Measurements from ENCODE around the gene E2F7. TPM values are rescaled to one million over a fixed set of nuclear protein-coding genes. Genes with fewer than 3 reads are reported as not detected.
A peak's percentile ranks its signal among the peaks of the same experiment; 100 is the strongest.
"Not testable (repeated sequence)": the region's sequence is repeated elsewhere in the genome, so short reads cannot be mapped to it uniquely, and the experiment has no call there.

Gene E2F7
- total RNA-seq, 6 experiments from 2014 or later, result 6.3 to 24.4 (median 18.0) TPM

DNA sequence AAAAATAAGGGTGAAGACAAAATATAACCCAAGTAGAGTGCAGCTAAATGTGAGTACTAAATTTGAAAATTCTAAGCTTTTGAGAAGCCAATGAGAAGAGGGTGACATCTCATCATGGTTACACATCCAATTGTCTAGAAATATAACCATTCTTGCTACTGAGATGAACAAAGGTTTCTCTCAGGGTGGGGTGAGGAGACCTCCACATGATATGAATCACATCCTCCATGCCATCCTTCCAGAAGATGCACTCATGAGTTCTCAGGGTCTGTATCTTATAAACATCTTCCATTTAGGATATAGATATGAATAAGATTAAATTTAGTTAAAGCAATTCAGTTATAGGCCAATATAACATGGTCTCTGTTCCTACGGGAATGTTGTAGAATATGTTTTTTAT is 38.9 kb upstream of the E2F7 start:
- Mint-ChIP-seq H3K27me3 (ENCODE audit: insufficient read depth) (no peaks in the 10 kb centered on the region; the same call in 1 of the 2 replicates), H3K9me3 (no peaks in the 10 kb centered on the region), H3K27ac (peak overlapping the region; percentile 87), H3K4me3 (no peak overlapping the region), H3K36me3 (ENCODE audit: low read depth) (no peaks in the 10 kb centered on the region), H3K4me1 (ENCODE audit: low read depth) (peaks cover 54% of the 10 kb centered on the region)
- TF ChIP-seq, protein P1, sequence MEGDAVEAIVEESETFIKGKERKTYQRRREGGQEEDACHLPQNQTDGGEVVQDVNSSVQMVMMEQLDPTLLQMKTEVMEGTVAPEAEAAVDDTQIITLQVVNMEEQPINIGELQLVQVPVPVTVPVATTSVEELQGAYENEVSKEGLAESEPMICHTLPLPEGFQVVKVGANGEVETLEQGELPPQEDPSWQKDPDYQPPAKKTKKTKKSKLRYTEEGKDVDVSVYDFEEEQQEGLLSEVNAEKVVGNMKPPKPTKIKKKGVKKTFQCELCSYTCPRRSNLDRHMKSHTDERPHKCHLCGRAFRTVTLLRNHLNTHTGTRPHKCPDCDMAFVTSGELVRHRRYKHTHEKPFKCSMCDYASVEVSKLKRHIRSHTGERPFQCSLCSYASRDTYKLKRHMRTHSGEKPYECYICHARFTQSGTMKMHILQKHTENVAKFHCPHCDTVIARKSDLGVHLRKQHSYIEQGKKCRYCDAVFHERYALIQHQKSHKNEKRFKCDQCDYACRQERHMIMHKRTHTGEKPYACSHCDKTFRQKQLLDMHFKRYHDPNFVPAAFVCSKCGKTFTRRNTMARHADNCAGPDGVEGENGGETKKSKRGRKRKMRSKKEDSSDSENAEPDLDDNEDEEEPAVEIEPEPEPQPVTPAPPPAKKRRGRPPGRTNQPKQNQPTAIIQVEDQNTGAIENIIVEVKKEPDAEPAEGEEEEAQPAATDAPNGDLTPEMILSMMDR (IDR thresholded peaks at IDR 0.05), result no peak
- no peak for DNase-seq

DNA sequence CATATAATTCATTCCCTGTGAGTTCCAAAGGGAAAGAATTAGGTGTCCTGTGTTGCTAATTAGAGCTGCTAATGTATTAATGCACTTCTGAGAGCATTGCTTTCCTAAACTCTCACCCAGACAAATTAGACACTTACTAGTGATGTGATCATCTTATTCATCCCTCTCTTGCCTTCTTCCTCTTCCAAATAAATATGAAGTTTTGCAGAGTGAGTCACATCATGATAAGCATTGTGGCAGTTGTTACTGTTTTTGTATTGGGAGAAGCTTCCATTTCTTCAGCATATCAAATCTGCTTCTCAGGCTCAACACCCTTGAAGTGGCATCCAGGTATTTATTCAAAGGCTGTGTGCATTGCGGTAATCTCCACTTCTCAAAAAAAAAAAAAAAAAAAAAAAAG is 37.3 kb upstream of the E2F7 start:
- DNase-seq, result peak; percentile 70
- peak overlapping the region; percentile 48 for H3K4me3 Mint-ChIP-seq
- no peaks in the 10 kb centered on the region; the same call in 1 of the 2 replicates for H3K27me3 Mint-ChIP-seq (ENCODE audit: insufficient read depth)
- H3K9me3 Mint-ChIP-seq, result no peaks in the 10 kb centered on the region
- H3K4me1 Mint-ChIP-seq (ENCODE audit: low read depth), result peaks cover 48% of the 10 kb centered on the region
- H3K36me3 Mint-ChIP-seq (ENCODE audit: low read depth), result no peaks in the 10 kb centered on the region
- TF ChIP-seq, protein P1 (IDR thresholded peaks at IDR 0.05), result no peak
- peak overlapping the region; percentile 87 for H3K27ac Mint-ChIP-seq

DNA sequence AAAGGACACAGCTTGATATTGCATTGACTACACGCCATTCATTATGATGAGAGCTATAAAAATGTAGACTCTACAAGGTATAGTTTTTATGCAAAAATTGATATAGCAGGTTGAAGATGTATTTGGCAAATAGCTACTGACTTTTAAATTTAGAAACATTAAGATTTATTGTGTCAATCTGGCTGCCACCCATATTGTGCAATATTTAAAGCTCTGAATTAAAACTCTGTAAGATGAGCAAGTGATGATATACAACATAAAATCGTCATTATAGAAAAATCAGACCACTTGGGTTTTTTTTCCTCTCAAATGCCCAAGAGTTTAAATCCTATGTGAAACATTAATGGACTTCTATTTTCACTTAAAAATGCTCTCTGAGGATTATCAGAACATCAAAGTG is 36.8 kb upstream of the E2F7 start:
- no peaks in the 10 kb centered on the region; the same call in 1 of the 2 replicates for H3K27me3 Mint-ChIP-seq (ENCODE audit: insufficient read depth)
- H3K4me3 Mint-ChIP-seq, result 0 out of 2 replicates have a peak overlapping the region, but pooled peaks have one; percentile 48
- H3K27ac Mint-ChIP-seq, result peak overlapping the region; percentile 87
- H3K4me1 Mint-ChIP-seq (ENCODE audit: low read depth), result peaks cover 45% of the 10 kb centered on the region
- no peak for DNase-seq
- TF ChIP-seq, protein P1 (IDR thresholded peaks at IDR 0.05), result no peak
- no peaks in the 10 kb centered on the region for H3K9me3 Mint-ChIP-seq
- no peaks in the 10 kb centered on the region for H3K36me3 Mint-ChIP-seq (ENCODE audit: low read depth)

DNA sequence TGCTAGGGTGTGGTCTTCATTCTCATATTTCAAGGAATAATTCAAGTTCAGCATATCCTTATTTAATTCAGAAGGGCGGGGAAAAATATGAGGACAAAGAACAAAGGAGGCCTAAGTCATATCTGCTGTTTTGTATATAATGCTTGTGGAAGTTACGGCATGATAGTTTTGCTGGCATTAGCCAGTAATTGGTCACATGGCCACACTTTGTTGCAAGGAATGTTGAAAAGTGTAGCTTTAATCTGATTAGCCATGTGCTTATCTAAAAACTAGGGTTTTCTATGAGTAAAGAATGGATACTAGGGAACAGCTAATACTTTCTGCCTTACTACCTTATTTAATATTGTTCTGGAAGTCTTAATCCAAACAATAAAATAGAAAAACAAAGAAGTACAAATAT is 34.4 kb upstream of the E2F7 start:
- TF ChIP-seq, protein P1 (IDR thresholded peaks at IDR 0.05), result no peak
- no peak overlapping the region for H3K27ac Mint-ChIP-seq
- no peak overlapping the region for H3K4me3 Mint-ChIP-seq
- H3K27me3 Mint-ChIP-seq (ENCODE audit: insufficient read depth), result peaks cover 1% of the 10 kb centered on the region
- H3K36me3 Mint-ChIP-seq (ENCODE audit: low read depth), result peaks cover 4% of the 10 kb centered on the region; the same call in 1 of the 2 replicates
- no peak for DNase-seq
- no peaks in the 10 kb centered on the region for H3K9me3 Mint-ChIP-seq
- peaks cover 38% of the 10 kb centered on the region for H3K4me1 Mint-ChIP-seq (ENCODE audit: low read depth)

DNA sequence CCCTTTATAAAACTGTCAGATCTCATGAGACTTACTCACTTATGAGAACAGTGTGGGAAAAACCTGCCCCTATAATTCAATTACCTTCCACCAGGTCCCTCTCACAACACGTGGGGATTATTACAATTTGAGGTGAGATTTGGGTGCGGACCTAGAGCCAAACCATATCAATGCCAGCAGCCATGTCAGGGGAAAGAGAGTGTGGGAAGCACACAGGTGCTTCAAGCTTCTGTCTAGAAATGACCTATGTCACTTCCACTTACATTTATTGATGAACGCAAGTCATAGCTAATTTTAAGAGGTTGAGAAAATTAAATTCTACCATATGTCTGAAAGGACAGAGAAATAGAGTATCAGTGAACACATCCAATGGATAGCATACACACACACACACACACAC is 32.5 kb upstream of the E2F7 start:
- Mint-ChIP-seq H3K27ac (no peak overlapping the region), H3K4me1 (ENCODE audit: low read depth) (peaks cover 19% of the 10 kb centered on the region), H3K27me3 (ENCODE audit: insufficient read depth) (peaks cover 1% of the 10 kb centered on the region), H3K36me3 (ENCODE audit: low read depth) (peaks cover 5% of the 10 kb centered on the region; the same call in 1 of the 2 replicates), H3K9me3 (no peaks in the 10 kb centered on the region), H3K4me3 (no peak overlapping the region)
- DNase-seq, result no peak
- TF ChIP-seq, protein P1 (IDR thresholded peaks at IDR 0.05), result no peak

DNA sequence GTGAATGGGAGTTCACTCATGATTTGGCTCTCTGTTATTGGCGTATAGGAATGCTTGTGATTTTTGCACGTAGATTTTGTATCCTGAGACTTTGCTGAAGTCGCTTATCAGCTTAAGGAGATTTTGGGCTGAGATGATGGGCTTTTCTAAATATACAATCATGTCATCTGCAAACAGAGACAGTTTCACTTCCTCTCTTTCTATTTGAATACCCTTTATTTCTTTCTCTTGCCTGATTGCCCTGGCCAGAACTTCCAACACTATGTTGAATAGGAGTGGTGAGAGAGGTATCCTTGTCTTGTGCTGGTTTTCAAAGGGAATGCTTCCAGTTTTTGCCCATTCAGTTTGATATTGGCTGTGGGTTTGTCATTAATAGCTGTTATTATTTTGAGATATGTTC is 26.9 kb upstream of the E2F7 start:
- not testable (repeated sequence) for H3K27ac Mint-ChIP-seq

More for the DNA sequence above, 26.9 kb upstream of the E2F7 start:
- DNase-seq; H3K4me3 Mint-ChIP-seq; H3K36me3 Mint-ChIP-seq (ENCODE audit: low read depth); H3K9me3 Mint-ChIP-seq; H3K27me3 Mint-ChIP-seq (ENCODE audit: insufficient read depth): not testable (repeated sequence)
- peaks cover 13% of the 10 kb centered on the region for H3K4me1 Mint-ChIP-seq (ENCODE audit: low read depth)

Data from HFFc6 (cell line).